GM12878 (cell line): ENCODE data around the gene CKAP5. TPM values are rescaled to one million over a fixed set of nuclear protein-coding genes. Genes with fewer than 3 reads are reported as not detected.

Source experiments
- ATAC-seq: fragments of 200-7000 bp; cut with Tn5 transposase; 3 replicates; pipeline ENCODE4 v1.9.1; 2020; ENCODE audit warnings: mild to moderate bottlenecking, moderate library complexity
- BruUV-seq: library from RNA; stranded (reverse); fragments of 400-500 nt; replicated peaks from 2 replicates; lab custom pipeline; 2021; lab: Mats Ljungman, UMichigan
- CTCF ChIA-PET: fragments of 300-600 bp; sonication (Branson Sonifier 250); formaldehyde crosslinking; extraction: SDS; loops from one replicate; lab custom pipeline; 2021; ENCODE audit warnings: inconsistent platforms; lab: Yijun Ruan, JAX
- POLR2A ChIA-PET: fragments of 350-600 bp; formaldehyde crosslinking; extraction: SDS; loops from one replicate; lab custom pipeline; 2021; ENCODE audit warnings: inconsistent platforms; lab: Charles Lee
- RAD21 ChIA-PET: fragments of 300-600 bp; sonication (Branson Sonifier 250); formaldehyde crosslinking; loops from one replicate; lab custom pipeline; 2023; ENCODE audit warnings: antibody characterized with exemption; ENCODE audit not compliant: unreplicated experiment; lab: Charles Lee
- SMC1A ChIA-PET: fragments of 300-600 bp; sonication (Branson Sonifier 250); formaldehyde crosslinking; loops from one replicate; lab custom pipeline; 2023; ENCODE audit not compliant: unreplicated experiment, uncharacterized antibody; lab: Charles Lee
- DNase-seq: peaks from one replicate; pipeline ENCODE4 v3.0.0-alpha.2; 2011; ENCODE audit warnings: low read depth, low spot score
- FAIRE-seq: peaks from 3 replicates; lab custom pipeline; 2011; peaks lifted over from hg19 to GRCh38; lab: Jason Lieb, UNC
- H2AFZ ChIP-seq: 2 replicates; pipeline ENCODE4 v1.6.0; 2011; ENCODE audit warnings: low read depth, low read length, control low read depth; ENCODE audit not compliant: control insufficient read depth
- H3K27ac ChIP-seq: 2 replicates; pipeline ENCODE4 v1.5.1; 2011; ENCODE audit warnings: control low read depth; ENCODE audit not compliant: control insufficient read depth, insufficient read depth
- H3K27me3 ChIP-seq, 2 experiments: replicated peaks in 1 of 2; 2 replicates each; pipeline versions ENCODE4 v1.6.0 to v1.6.1; 2011; ENCODE audit warnings: low read length in 1 of 2; ENCODE audit not compliant: control insufficient read depth in 2 of 2, insufficient read depth in 2 of 2
- H3K36me3 ChIP-seq, 2 experiments: 2 replicates each; pipeline ENCODE4 v1.5.1; 2011; ENCODE audit warnings: low read length in 1 of 2; ENCODE audit not compliant: control insufficient read depth in 2 of 2, insufficient read depth in 2 of 2
- H3K4me1 ChIP-seq: 2 replicates; pipeline ENCODE4 v1.6.1; 2011; ENCODE audit warnings: mild to moderate bottlenecking, low read length, moderate library complexity, mixed read lengths; ENCODE audit not compliant: control insufficient read depth, insufficient read depth
- H3K4me2 ChIP-seq: 2 replicates; pipeline ENCODE4 v1.6.0; 2011; ENCODE audit warnings: control low read depth; ENCODE audit not compliant: control insufficient read depth, insufficient read depth
- H3K4me3 ChIP-seq: fragments of 200-600 bp; sonication (generic); 2 replicates; pipeline ENCODE4 v1.5.1; 2016
- H3K79me2 ChIP-seq: 2 replicates; pipeline ENCODE4 v1.6.0; 2011; ENCODE audit warnings: low read length; ENCODE audit not compliant: control insufficient read depth, insufficient read depth
- H3K9ac ChIP-seq: 2 replicates; pipeline ENCODE4 v1.8.0; 2011; ENCODE audit warnings: low read length, control low read depth, mixed read lengths; ENCODE audit not compliant: control insufficient read depth, insufficient read depth
- H3K9me3 ChIP-seq: replicated peaks from 3 replicates; pipeline ENCODE4 v1.5.1; 2011; ENCODE audit warnings: mild to moderate bottlenecking, low read length; ENCODE audit not compliant: control insufficient read depth, insufficient read depth
- H4K20me1 ChIP-seq: 2 replicates; pipeline ENCODE4 v1.6.0; 2011; ENCODE audit not compliant: control insufficient read depth, insufficient read depth
- ATF7 ChIP-seq: fragments of 450-650 bp; IDR thresholded peaks from 2 replicates; pipeline ENCODE4 v1.6.1; 2016; ENCODE audit warnings: low read depth, mild to moderate bottlenecking
- ETV6 ChIP-seq, 2 experiments: fragments of 450-650 bp in 1 of 2; IDR thresholded peaks in 1 of 2; conservative IDR thresholded peaks in 1 of 2; 2 replicates each; pipeline ENCODE4 v1.6.1; 2014; ENCODE audit warnings: antibody characterized with exemption in 1 of 2, borderline replicate concordance in 1 of 2, low read depth in 1 of 2, mild to moderate bottlenecking in 1 of 2, moderate library complexity in 1 of 2
- HDGF ChIP-seq: fragments of 450-650 bp; IDR thresholded peaks from 2 replicates; pipeline ENCODE4 v1.6.1; 2016; ENCODE audit warnings: antibody characterized with exemption
- MTA3 ChIP-seq: IDR thresholded peaks from 2 replicates; pipeline ENCODE4 v1.6.1; 2012; ENCODE audit warnings: low read length, inconsistent platforms, borderline replicate concordance
- NKRF ChIP-seq: fragments of 450-650 bp; conservative IDR thresholded peaks from 2 replicates; pipeline ENCODE4 v1.6.1; 2017; ENCODE audit warnings: mild to moderate bottlenecking, moderate library complexity
- POLR2AphosphoS2 ChIP-seq: IDR thresholded peaks from 2 replicates; pipeline ENCODE4 v1.6.1; 2011; ENCODE audit warnings: low read depth, mild to moderate bottlenecking, low read length, improper control_type of control experiment, moderate library complexity
- SUPT20H ChIP-seq: IDR thresholded peaks from 2 replicates; pipeline ENCODE4 v1.6.1; 2011; ENCODE audit warnings: low read depth, mild to moderate bottlenecking, low read length, moderate library complexity, borderline replicate concordance; ENCODE audit not compliant: control insufficient read depth
- YY1 ChIP-seq: IDR thresholded peaks from 2 replicates; pipeline ENCODE4 v1.6.1; 2011; ENCODE audit warnings: low read depth, mild to moderate bottlenecking, low read length
- ZNF384 ChIP-seq: IDR thresholded peaks from 2 replicates; pipeline ENCODE4 v1.6.1; 2012; ENCODE audit warnings: low read depth, mild to moderate bottlenecking, low read length, improper control_type of control experiment, borderline replicate concordance
- WGBS: methylation state at CpG from one replicate; pipeline ENCODE4 v1.1.6; 2016; ENCODE audit warnings: low lambda C conversion rate; ENCODE audit not compliant: insufficient replicate concordance, insufficient coverage; ENCODE audit errors: missing lambda C conversion rate; 5-methylcytosine and 5-hydroxymethylcytosine counted together
- in situ Hi-C: fragments of 300-500 bp; cut with MboI; formaldehyde crosslinking; loops from 9 replicates; pipeline ENCODE4 v1.14.3; 2018; ENCODE audit warnings: mixed read lengths
- intact Hi-C: fragments of 100-400 bp; cut with micrococcal nuclease; formaldehyde crosslinking; loops from one replicate; pipeline ENCODE4 v1.14.2; 2022; ENCODE audit not compliant: unreplicated experiment
- polyA plus RNA-seq, 11 experiments: library from polyadenylated mRNA; depleted of rRNA in 4 of 11; unstranded in 6 of 11; stranded (reverse) in 5 of 11; fragments of >200 nt; fragmentation: Nextera tagmentation in 4 of 11; fragmentation: Illumina TruSeq in 1 of 11; extraction: Ambion mirVana in 4 of 11; extraction: Trizol in 1 of 11; gene quantifications; 1 replicate in 1 of 11; 2 replicates in 10 of 11; pipeline versions ENCODE4 v1.2.1 to v1.2.3, GENCODE V29; 2011 to 2016; ENCODE audit warnings: inconsistent platforms in 2 of 11, missing spikeins in 2 of 11, low read depth in 1 of 11
- total RNA-seq, 4 experiments: library from RNA; depleted of rRNA in 3 of 4; stranded (reverse); fragments of >200 nt in 3 of 4; fragmentation: Illumina TruSeq in 1 of 4; extraction: Trizol in 1 of 4; gene quantifications; 2 replicates each; pipeline versions ENCODE4 v1.2.1 to v1.2.3, GENCODE V29; 2013 to 2021

The CKAP5 gene
- total and polyA plus RNA-seq, 10 of the 15 experiments (the other 5 are each of a cell fraction or from before 2014, with no cell fraction given): 20.1 to 161 (median 79.8) TPM

- TF ChIP-seq ETV6 (conservative IDR thresholded peaks at IDR 0.05 in 1 of 2, IDR thresholded peaks at IDR 0.05 in 1 of 2; ENCODE audit: borderline replicate concordance in 1 of 2, low read depth in 1 of 2) (no peak), ATF7 (no peak), NKRF (no peak), POLR2AphosphoS2 (no peak), MTA3 (no peak), ZNF384 (no peak)
- H3K36me3 ChIP-seq: peaks cover 19 to 44% of the 10 kb centered on the region in 2 experiments
- H3K4me1 ChIP-seq: no peaks in the 10 kb centered on the region
- no peak for DNase-seq
- RAD21 ChIA-PET: no interaction called here
- SMC1A ChIA-PET: no interaction called here
- no peaks in the 10 kb centered on the region for H4K20me1 ChIP-seq
- no peak overlapping the region for H3K4me2 ChIP-seq
- H3K27me3 ChIP-seq: no peaks in the 10 kb centered on the region
- no TSS peak for BruUV-seq
- no peaks in the 10 kb centered on the region for H3K79me2 ChIP-seq
- no peak overlapping the region for H2AFZ ChIP-seq
- intact Hi-C loops (no loop called here), in situ Hi-C loops (no loop called here)
- WGBS: 98% methylated on average over 6 of the region's 6 CpGs
- no peak overlapping the region for H3K4me3 ChIP-seq
- no peak for ATAC-seq
- no peak overlapping the region for H3K27ac ChIP-seq
- H3K9me3 ChIP-seq: no peaks in the 10 kb centered on the region
- CTCF ChIA-PET: no interaction called here
- POLR2A ChIA-PET: no interaction called here
- no peak overlapping the region for H3K9ac ChIP-seq
- no peak for FAIRE-seq
Observed at GRCh38 chr11:46759196-46759595, 86.9 kb downstream of the CKAP5 start.

GRCh38 chr11:46755962-46756361 is 90.1 kb downstream of the CKAP5 start:
- RAD21 ChIA-PET: no interaction called here
- no peak overlapping the region for H3K4me3 ChIP-seq
- SMC1A ChIA-PET: no interaction called here
- H3K27ac ChIP-seq: no peak overlapping the region
- FAIRE-seq (no peak), ATAC-seq (no peak), DNase-seq (no peak)
- H3K79me2 ChIP-seq: no peaks in the 10 kb centered on the region
- H4K20me1 ChIP-seq: no peaks in the 10 kb centered on the region
- no peak overlapping the region for H2AFZ ChIP-seq
- peaks cover 21 to 30% of the 10 kb centered on the region in 2 experiments for H3K36me3 ChIP-seq
- H3K4me2 ChIP-seq: no peak overlapping the region
- no peaks in the 10 kb centered on the region for H3K27me3 ChIP-seq
- intact Hi-C loops: no loop called here
- CTCF ChIA-PET: no interaction called here
- in situ Hi-C loops: no loop called here
- no peak overlapping the region for H3K9ac ChIP-seq
- no TSS peak for BruUV-seq
- H3K9me3 ChIP-seq: no peaks in the 10 kb centered on the region
- POLR2A ChIA-PET: no interaction called here
- H3K4me1 ChIP-seq: no peaks in the 10 kb centered on the region
- no peak for TF ChIP-seq SUPT20H
- no peak for TF ChIP-seq HDGF
- TF ChIP-seq YY1: no peak
